HG02981 (cell line): ENCODE measurements around the gene HMGB4.

ENCODE experiments used
- ATAC-seq: cut with Tn5 transposase; IDR thresholded peaks from one replicate; pipeline ENCODE4 v1.9.1; 2021; ENCODE audit warnings: mild to moderate bottlenecking, moderate library complexity; ENCODE audit not compliant: unreplicated experiment

The HMGB4 gene

GRCh38 chr1:33895976-33896375, 32.1 kb downstream of the HMGB4 start:
- ATAC-seq, result no peak

GRCh38 chr1:33897092-33897725, 33.3 kb downstream of the HMGB4 start:
- no peak for ATAC-seq

- ATAC-seq, result no peak
Measured at GRCh38 chr1:33898406-33898805, 34.5 kb downstream of the HMGB4 start.

GRCh38 chr1:33898881-33899280, 35.0 kb downstream of the HMGB4 start:
- ATAC-seq, result no peak

GRCh38 chr1:33899746-33900145, 35.9 kb downstream of the HMGB4 start:
- ATAC-seq, result no peak

GRCh38 chr1:33902486-33903209, 38.8 kb downstream of the HMGB4 start:
- ATAC-seq, result peak; percentile 81

- peak; percentile 70 for ATAC-seq
Measured at GRCh38 chr1:33903210-33903589, 39.3 kb downstream of the HMGB4 start.

- no peak for ATAC-seq
Measured at GRCh38 chr1:33905241-33905640, 41.4 kb downstream of the HMGB4 start.

- ATAC-seq, result no peak
Measured at GRCh38 chr1:33906156-33906555, 42.3 kb downstream of the HMGB4 start.

- ATAC-seq, result no peak
Measured at GRCh38 chr1:33908324-33908956, 44.6 kb downstream of the HMGB4 start.
